GM10266 (cell line): ENCODE measurements around the gene SERPINB3.
"Not testable (repeated sequence)": the region's sequence is repeated elsewhere in the genome, so short reads cannot be mapped to it uniquely, and the experiment has no call there.

Experiments used
- DNase-seq: peaks from one replicate; pipeline ENCODE4 v3.0.0; 2012; ENCODE audit errors: extremely low spot score
- CTCF ChIP-seq: IDR thresholded peaks from 2 replicates; pipeline ENCODE4 v1.5.1; 2012; ENCODE audit warnings: mild to moderate bottlenecking, low read depth; ENCODE audit not compliant: control insufficient read depth, insufficient read depth; ENCODE audit errors: missing control alignments

Gene SERPINB3

GRCh38 chr18:63661750-63662149, at the start of gene SERPINB3:
Gene SERPINB3 (minus strand): TSS chr18:63661893. CDS start chr18:63661216, 677 bp downstream.
- not testable (repeated sequence) for DNase-seq

DNA sequence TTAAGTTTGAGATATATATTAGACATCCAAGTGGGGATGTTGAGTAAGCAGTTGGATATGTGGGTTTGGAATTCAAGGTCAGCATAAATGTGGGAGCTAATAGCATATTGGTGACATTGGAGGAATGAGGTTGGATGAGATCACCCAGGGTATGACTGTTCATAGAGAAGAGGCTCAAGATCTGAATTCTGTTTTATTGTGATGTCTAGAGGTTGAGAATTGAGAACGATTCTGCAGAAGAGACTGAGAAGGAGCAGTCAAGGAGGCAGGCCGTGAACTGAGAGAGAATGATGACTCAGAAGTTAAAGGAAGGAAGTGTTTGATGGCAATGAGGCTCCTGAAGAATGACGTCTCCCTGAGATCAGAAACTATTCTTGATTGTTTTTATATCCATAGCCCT, 47.0 kb upstream of the SERPINB3 start:
- TF ChIP-seq CTCF, result no peak
- no peak for DNase-seq

- TF ChIP-seq CTCF, result no peak
- DNase-seq, result no peak
Observed at GRCh38 chr18:63707816-63708215, 46.1 kb upstream of the SERPINB3 start.

- no peak for DNase-seq
- TF ChIP-seq CTCF, result no peak
Observed at GRCh38 chr18:63705401-63705800, 43.7 kb upstream of the SERPINB3 start.

DNA sequence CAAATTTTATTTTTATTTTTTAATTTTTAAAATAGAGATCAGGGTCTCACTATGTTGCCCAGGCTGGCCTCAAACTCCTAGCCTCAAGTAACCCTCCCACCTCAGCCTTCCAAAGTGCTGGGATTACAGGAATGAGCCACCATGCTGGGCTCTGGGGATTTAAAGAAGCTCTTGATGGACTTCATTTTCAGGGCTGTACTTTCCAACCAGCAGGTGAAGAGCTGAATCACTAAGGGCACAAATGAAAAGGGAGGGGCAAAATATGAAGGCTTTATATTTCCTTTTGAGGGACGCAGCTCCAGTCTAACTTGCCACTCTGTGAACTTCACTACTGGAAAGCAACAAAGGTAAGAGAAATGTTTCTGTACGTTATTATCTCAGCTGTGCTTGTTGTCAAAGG, 41.0 kb upstream of the SERPINB3 start, which contains the start of gene SERPINB11:
Gene SERPINB11, plus strand, starts transcription at position 301 of the 400 bp plus-strand sequence. CDS start 7,234 bp downstream, outside the sequence.
- DNase-seq, result no peak
- no peak for TF ChIP-seq CTCF

DNA sequence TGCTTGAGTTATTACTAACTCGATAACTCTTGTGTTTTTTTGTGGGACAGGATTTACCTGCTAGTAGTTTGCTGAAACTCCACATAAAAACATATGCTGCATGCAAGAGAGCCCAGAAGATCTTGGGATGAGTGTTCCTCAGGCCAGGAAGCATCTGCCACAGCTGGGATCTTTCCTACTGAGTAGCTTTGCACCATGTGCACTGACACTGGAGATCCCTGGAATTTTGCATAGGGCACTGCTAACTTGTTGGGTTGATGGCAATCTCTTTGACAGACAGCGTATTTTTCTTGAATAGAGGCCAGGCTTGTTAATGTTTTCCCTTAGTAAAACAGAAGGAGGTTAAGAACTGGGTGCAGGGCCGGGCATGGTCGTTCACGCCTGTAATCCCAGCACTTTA, 40.3 kb upstream of the SERPINB3 start:
- no peak for DNase-seq
- no peak for TF ChIP-seq CTCF

DNA sequence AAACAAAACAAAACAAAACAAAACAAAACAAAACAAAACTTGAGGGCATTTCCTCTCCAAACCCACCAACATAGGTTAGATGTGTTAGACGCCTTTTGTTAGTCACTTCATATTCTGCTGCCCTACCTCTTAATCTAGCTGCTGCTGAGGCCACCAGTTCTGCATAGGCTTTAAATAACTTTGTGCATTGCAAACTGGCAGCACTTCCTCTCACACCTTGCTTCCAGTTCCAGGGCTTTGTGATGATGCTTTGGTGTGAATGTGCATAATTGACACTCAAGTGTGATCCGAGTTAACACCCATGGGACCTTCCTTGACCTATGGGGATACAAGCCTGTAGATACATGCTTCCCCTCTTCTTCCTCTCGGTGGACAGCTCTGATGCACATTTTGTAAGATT, 38.8 kb upstream of the SERPINB3 start:
- TF ChIP-seq CTCF, result no peak
- no peak for DNase-seq

GRCh38 chr18:63697097-63697660, 35.5 kb upstream of the SERPINB3 start:
- TF ChIP-seq CTCF, result no peak
- no peak for DNase-seq
